ENCODE measurements around the gene SETD3.

DNA sequence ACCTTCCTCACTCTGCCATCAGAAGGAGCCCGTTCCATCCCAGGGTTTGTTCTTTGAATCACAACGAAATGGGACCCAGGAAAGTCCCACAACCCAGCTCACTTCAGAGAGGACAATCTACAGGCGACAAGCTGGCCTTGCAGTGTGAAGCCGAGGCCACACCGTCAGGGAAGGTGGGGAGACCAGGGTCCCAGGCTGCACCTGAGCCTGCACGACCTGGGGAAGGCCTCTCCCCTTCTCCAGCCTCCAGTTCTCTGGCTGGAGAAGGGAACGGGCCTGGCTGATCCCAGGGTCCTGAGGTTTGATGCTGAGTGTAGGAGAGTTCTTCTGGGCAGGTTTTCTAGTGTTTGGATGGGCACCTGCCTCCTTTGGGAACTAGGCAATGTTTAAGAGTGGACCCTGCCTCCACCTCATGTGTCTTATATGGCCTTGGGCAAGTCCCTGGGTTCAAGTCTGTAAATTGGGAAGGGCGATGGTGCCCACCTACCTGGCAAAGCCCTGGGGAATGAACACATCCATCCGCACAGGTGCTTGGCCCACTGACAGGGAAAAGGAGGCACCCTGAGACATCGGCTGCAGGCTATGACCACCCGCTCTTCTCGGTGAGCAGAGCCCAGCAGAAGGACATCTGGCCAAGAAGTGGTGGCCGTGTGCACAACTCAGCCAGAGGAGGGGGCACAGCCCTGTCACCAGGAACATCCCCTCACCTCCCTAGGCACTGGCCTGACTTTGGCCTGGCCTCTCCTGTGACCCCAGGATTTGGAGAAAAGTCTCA, 130.8 kb downstream of the SETD3 start:
- TF ChIP-seq, protein P1, sequence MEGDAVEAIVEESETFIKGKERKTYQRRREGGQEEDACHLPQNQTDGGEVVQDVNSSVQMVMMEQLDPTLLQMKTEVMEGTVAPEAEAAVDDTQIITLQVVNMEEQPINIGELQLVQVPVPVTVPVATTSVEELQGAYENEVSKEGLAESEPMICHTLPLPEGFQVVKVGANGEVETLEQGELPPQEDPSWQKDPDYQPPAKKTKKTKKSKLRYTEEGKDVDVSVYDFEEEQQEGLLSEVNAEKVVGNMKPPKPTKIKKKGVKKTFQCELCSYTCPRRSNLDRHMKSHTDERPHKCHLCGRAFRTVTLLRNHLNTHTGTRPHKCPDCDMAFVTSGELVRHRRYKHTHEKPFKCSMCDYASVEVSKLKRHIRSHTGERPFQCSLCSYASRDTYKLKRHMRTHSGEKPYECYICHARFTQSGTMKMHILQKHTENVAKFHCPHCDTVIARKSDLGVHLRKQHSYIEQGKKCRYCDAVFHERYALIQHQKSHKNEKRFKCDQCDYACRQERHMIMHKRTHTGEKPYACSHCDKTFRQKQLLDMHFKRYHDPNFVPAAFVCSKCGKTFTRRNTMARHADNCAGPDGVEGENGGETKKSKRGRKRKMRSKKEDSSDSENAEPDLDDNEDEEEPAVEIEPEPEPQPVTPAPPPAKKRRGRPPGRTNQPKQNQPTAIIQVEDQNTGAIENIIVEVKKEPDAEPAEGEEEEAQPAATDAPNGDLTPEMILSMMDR (IDR thresholded peaks at IDR 0.05), result no peak
- no peak for TF ChIP-seq POLR2AphosphoS5 (IDR thresholded peaks at IDR 0.05)
